ENCODE results near the gene AMY1A.
"Not testable (repeated sequence)": the region's sequence is repeated elsewhere in the genome, so short reads cannot be mapped to it uniquely, and the experiment has no call there.

Gene AMY1A

DNA sequence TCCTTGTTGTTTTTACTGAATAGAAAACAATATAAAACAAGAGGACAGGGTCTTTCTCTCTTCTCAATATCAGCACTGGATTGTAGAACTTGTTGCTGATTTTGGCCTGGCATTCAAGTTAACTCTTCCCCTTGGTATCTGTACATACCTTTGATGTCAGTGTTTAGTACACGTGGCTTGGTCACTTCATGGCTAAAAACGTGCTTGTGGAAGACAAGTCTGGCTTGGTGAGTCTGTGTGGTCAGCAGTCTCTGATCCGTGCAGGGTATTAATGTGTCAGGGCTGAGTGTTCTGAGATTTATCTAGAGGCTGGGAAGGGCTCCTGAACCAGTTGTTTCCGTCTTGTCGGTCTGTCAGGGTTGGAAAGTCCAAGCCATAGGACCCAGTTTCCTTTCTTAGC is at the start of gene AMY1A:
Gene AMY1A (plus strand): TSS at position 301 of the 400 bp plus-strand sequence. CDS start 571 bp downstream, outside the sequence.
- DNase-seq: not testable (repeated sequence)

DNA sequence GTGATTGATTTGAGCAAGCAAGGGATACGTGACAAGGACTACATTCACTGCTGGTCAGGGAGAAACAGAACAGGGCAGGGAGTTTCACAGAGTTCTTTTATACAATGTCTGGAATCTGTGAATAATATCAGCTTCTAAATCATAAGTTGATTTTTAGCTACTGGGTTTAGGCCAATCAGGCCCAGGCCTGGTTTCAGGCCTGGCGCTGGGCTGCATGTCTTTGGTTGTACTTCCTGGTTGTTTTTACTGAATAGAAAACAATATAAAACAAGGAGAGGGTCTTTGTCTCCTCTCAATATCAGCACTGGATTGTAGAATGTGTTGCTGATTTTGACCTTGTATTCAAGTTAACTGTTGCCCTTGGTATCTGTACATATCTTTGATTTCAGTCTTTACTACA is 39.2 kb upstream of the AMY1A start:
- DNase-seq: no peak

DNA sequence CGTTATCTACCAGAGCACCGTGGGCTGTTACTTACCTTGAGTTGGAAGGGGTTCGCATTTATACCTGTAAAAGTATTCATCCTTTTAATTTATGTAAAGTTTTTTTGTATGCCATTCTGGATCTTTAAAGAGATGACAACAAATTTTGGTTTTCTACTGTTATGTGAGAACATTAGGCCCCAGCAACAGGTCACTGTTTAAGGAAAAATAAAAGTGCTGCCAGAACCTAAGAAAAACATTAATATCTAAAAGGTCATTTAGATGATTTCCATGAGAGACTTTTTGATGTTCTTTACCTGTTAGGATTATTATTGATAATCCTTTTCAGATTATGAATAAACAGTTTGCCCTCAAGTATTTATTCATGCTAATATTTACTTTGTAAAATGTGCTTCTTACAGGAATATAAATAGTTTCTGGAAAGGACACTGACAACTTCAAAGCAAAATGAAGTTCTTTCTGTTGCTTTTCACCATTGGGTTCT is 38.5 kb upstream of the AMY1A start, which contains the start of gene AMY2A:
Gene AMY2A (plus strand): TSS at position 434 of the 484 bp plus-strand sequence. CDS start 14 bp downstream, at position 448.
- DNase-seq: not testable (repeated sequence)

DNA sequence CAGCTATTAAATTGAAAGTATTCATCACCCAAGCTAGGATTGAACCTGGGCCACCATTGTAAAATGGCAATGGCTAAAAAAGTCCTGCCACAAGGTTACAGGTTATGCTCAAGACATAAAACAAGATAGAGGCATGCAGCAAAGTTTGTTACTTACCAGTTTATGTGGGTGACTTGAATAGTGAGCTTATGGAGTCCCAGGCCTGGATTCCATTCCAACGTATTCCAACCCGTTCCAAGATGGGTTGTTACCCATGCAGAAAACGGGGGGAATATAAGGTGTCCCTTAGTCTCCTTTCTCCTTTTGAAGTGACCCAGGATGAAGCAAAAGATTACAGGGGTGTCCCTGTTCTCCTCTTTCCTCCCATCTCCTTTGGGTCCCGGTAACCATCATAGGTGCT is 28.1 kb upstream of the AMY1A start:
- DNase-seq: not testable (repeated sequence)

DNA sequence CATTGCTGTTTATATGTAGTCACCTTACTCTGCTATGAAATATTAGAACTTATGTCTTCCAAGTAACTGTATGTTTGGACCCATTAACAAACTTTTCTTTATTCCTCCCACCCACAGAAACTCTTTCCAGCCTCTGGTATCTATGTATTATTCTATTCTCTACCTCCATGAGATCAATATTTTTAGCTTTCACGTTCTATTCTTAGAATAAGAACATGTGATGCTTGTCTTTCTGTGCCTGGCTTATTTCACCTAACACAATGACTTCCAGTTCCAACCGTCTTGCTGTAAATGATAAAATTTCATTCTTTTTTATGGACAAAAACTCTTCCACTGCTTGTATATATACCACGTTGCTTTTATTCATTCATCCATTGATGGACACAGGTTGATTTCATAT is 14.4 kb upstream of the AMY1A start:
- not testable (repeated sequence) for DNase-seq

DNA sequence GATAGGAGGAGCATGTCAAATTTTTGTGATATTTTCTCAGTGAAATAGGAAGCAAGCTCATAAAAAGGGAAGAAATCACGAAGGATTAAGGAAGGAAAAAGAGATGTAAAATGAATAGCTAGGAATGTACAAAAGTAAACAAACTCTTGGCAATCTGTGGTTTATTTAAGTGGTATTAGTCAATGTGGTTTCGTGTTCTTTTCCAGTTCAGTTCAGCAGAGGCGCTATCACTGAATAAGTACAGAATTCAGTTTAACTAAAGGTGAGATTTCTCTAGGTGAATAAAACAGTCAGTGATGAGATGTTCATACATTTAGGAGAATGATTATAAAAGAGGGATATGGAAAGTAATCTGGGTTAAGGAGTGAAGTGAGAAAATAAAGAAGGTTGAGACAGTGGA is 11.7 kb upstream of the AMY1A start:
- DNase-seq: not testable (repeated sequence)

DNA sequence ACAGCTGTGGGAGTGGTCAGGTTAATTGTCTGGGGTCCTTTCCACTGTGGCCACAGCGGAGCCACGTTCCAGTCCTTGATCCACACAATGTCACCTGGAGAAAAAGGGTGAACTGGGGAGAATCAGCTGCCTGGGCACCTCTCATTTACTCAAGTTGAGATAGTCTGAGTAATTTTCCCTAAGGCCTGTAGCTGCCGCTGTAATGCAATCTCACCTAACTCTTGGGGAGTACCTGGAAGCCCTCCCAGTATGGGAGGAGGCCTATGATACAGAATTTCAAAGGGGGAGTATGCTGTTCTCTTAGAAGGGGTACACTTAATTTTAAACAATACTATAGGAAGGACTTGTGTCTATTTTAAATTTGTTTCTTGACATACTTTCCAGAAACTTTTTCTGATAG is 5.3 kb upstream of the AMY1A start:
- DNase-seq: not testable (repeated sequence)

DNA sequence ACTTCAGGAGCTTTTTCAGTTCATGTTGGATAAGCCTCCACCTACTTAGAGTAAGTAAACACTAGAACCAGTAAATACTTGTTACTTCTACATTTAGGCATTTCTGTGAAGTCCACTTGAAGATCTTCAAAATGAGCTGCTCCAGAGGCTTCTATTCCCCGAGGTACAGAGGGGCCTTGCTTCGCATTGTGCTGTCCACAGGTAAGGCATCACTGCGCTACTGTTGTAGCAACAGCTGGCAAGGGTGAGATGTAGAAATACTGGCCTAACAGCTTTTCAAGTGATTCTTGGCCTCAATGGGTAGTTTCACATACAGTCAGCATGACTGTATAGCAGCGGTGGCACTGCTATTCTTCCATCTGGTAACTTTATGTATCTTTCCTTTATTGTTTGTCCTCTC is 4.7 kb upstream of the AMY1A start:
- not testable (repeated sequence) for DNase-seq

DNA sequence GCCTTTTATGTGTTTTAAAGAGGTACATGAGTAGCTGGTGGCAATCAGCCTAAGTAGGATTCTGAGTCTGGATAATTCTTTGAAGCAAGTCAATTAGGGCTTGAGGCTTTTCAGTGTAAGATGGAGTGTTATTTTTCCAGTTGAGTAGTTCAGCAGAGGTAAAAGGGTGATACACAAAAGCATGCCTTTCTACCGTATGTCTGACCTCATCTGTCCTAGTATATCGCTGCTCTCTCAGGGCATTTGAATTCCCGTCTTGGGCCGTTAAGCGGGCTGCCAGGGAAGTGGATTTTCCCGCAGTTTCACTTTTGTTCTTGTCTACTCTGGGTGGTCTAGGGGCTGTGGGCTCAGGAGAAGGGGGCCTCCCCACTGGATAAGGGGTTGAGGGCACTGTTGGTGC is 1.4 kb upstream of the AMY1A start:
- not testable (repeated sequence) for DNase-seq

DNA sequence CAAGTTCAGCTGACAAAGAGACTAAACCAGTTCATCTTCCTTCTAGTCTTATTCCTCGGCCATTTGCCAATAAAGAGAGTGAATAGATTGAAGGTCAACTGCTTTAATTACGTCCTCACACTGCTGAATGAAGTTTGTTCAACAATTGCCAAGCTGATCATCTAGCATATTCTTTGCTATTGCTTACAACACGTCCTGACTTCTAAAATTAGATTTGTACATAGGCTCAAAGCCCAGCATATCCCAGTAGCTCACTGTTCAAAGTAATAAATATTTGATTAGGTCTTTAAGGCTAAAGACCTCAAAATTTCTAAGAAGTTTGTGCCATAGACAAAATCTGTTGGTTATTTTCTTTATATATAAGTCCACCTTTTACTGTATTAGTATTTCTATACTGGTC is 20.8 kb downstream of the AMY1A start:
- not testable (repeated sequence) for DNase-seq

DNA sequence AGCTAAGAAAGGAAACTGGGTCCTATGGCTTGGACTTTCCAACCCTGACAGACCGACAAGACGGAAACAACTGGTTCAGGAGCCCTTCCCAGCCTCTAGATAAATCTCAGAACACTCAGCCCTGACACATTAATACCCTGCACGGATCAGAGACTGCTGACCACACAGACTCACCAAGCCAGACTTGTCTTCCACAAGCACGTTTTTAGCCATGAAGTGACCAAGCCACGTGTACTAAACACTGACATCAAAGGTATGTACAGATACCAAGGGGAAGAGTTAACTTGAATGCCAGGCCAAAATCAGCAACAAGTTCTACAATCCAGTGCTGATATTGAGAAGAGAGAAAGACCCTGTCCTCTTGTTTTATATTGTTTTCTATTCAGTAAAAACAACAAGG is 40.5 kb downstream of the AMY1A start, which contains the start of gene AMY1B:
Gene AMY1B (minus strand): TSS at position 101 of the 400 bp plus-strand sequence. CDS start 571 bp downstream, outside the sequence.
- not testable (repeated sequence) for DNase-seq

DNA sequence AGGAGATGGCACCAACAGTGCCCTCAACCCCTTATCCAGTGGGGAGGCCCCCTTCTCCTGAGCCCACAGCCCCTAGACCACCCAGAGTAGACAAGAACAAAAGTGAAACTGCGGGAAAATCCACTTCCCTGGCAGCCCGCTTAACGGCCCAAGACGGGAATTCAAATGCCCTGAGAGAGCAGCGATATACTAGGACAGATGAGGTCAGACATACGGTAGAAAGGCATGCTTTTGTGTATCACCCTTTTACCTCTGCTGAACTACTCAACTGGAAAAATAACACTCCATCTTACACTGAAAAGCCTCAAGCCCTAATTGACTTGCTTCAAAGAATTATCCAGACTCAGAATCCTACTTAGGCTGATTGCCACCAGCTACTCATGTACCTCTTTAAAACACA is 41.9 kb downstream of the AMY1A start:
- DNase-seq: not testable (repeated sequence)

DNA sequence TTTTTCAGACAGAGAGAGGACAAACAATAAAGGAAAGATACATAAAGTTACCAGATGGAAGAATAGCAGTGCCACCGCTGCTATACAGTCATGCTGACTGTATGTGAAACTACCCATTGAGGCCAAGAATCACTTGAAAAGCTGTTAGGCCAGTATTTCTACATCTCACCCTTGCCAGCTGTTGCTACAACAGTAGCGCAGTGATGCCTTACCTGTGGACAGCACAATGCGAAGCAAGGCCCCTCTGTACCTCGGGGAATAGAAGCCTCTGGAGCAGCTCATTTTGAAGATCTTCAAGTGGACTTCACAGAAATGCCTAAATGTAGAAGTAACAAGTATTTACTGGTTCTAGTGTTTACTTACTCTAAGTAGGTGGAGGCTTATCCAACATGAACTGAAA is 45.1 kb downstream of the AMY1A start:
- DNase-seq: not testable (repeated sequence)

DNA sequence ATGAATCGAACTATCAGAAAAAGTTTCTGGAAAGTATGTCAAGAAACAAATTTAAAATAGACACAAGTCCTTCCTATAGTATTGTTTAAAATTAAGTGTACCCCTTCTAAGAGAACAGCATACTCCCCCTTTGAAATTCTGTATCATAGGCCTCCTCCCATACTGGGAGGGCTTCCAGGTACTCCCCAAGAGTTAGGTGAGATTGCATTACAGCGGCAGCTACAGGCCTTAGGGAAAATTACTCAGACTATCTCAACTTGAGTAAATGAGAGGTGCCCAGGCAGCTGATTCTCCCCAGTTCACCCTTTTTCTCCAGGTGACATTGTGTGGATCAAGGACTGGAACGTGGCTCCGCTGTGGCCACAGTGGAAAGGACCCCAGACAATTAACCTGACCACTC is 45.7 kb downstream of the AMY1A start:
- not testable (repeated sequence) for DNase-seq

DNA sequence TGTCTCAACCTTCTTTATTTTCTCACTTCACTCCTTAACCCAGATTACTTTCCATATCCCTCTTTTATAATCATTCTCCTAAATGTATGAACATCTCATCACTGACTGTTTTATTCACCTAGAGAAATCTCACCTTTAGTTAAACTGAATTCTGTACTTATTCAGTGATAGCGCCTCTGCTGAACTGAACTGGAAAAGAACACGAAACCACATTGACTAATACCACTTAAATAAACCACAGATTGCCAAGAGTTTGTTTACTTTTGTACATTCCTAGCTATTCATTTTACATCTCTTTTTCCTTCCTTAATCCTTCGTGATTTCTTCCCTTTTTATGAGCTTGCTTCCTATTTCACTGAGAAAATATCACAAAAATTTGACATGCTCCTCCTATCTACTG is 52.1 kb downstream of the AMY1A start:
- not testable (repeated sequence) for DNase-seq

DNA sequence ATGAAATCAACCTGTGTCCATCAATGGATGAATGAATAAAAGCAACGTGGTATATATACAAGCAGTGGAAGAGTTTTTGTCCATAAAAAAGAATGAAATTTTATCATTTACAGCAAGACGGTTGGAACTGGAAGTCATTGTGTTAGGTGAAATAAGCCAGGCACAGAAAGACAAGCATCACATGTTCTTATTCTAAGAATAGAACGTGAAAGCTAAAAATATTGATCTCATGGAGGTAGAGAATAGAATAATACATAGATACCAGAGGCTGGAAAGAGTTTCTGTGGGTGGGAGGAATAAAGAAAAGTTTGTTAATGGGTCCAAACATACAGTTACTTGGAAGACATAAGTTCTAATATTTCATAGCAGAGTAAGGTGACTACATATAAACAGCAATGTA is 54.8 kb downstream of the AMY1A start:
- DNase-seq: not testable (repeated sequence)
